HTERT RPE-1 (cell line): Measurements from ENCODE around the gene DDRGK1.

Experiments used
- in situ Hi-C: fragments of 300-500 bp; cut with MboI; formaldehyde crosslinking; loops from 4 replicates; pipeline ENCODE4 v1.14.3; 2020; ENCODE audit warnings: low sequenced_read_pairs

The DDRGK1 gene

GRCh38 chr20:3204124-3204794 is at the start of gene DDRGK1:
Gene DDRGK1, minus strand, starts transcription at chr20:3204682. Its CDS starts 55 bp downstream, at chr20:3204627.
- in situ Hi-C loops: no loop called here

GRCh38 chr20:3251806-3252205 is 47.3 kb upstream of the DDRGK1 start:
- in situ Hi-C loops: no loop called here

GRCh38 chr20:3250091-3250504 is 45.6 kb upstream of the DDRGK1 start:
- in situ Hi-C loops: no loop called here

GRCh38 chr20:3248993-3249347 is 44.5 kb upstream of the DDRGK1 start:
- in situ Hi-C loops: no loop called here

- in situ Hi-C loops: no loop called here
Observed at GRCh38 chr20:3248167-3248992, 43.9 kb upstream of the DDRGK1 start.

GRCh38 chr20:3247638-3248037 is 43.2 kb upstream of the DDRGK1 start:
- in situ Hi-C loops: no loop called here

- in situ Hi-C loops: no loop called here
Observed at GRCh38 chr20:3246682-3247081, 42.2 kb upstream of the DDRGK1 start.

GRCh38 chr20:3245711-3246110 is 41.2 kb upstream of the DDRGK1 start:
- in situ Hi-C loops: no loop called here

GRCh38 chr20:3245156-3245555 is 40.7 kb upstream of the DDRGK1 start:
- in situ Hi-C loops: no loop called here

- in situ Hi-C loops: no loop called here
Observed at GRCh38 chr20:3244613-3245012, 40.1 kb upstream of the DDRGK1 start.

GRCh38 chr20:3243718-3244358 is 39.4 kb upstream of the DDRGK1 start:
- in situ Hi-C loops: no loop called here

GRCh38 chr20:3242172-3242692 is 37.8 kb upstream of the DDRGK1 start:
- in situ Hi-C loops: no loop called here

- in situ Hi-C loops: no loop called here
Observed at GRCh38 chr20:3240776-3241363, 36.4 kb upstream of the DDRGK1 start.

- in situ Hi-C loops: no loop called here
Observed at GRCh38 chr20:3239867-3240775, 35.6 kb upstream of the DDRGK1 start.

- in situ Hi-C loops: no loop called here
Observed at GRCh38 chr20:3239026-3239866, 34.8 kb upstream of the DDRGK1 start, which contains the start of gene SLC4A11. Gene SLC4A11, minus strand, starts transcription at chr20:3239190. Its CDS starts 53 bp downstream, at chr20:3239137.

GRCh38 chr20:3238616-3239025 is 34.1 kb upstream of the DDRGK1 start:
- in situ Hi-C loops: no loop called here

- in situ Hi-C loops: no loop called here
Observed at GRCh38 chr20:3237958-3238615, 33.6 kb upstream of the DDRGK1 start.
